B cell (primary cell): ENCODE data around the gene QRICH2. TPM values are rescaled to one million over a fixed set of nuclear protein-coding genes. Genes with fewer than 3 reads are reported as not detected.

Source experiments
- ATAC-seq: fragments of 200-7000 bp; cut with Tn5 transposase; one replicate; pipeline ENCODE4 v1.10.0; 2021; ENCODE audit warnings: low read depth, mild to moderate bottlenecking, moderate number of reproducible peaks, moderate library complexity
- CTCF ChIA-PET: fragments of 350-600 bp; sonication (Branson Sonifier 250); formaldehyde crosslinking; loops from one replicate; lab custom pipeline; 2021; ENCODE audit warnings: antibody characterized with exemption, inconsistent platforms; lab: Charles Lee
- POLR2A ChIA-PET: fragments of 350-600 bp; sonication (Branson Sonifier 250); formaldehyde crosslinking; loops from one replicate; lab custom pipeline; 2021; ENCODE audit warnings: antibody characterized with exemption; lab: Charles Lee
- DNase-seq: peaks from one replicate; pipeline ENCODE4 v3.0.0; 2013
- H2AFZ ChIP-seq: 2 replicates; pipeline ENCODE4 v1.6.1; 2012; ENCODE audit warnings: mild to moderate bottlenecking, low read depth, low read length; ENCODE audit not compliant: insufficient read depth, poor library complexity, severe bottlenecking
- H3K27ac ChIP-seq, 2 donors: 1 replicate in 1 of 2; 2 replicates in 1 of 2; pipeline ENCODE4 v1.5.1; 2012 to 2013; ENCODE audit warnings: low read length in 2 of 2, mild to moderate bottlenecking in 2 of 2, moderate library complexity in 1 of 2
- H3K27me3 ChIP-seq, 4 experiments: fragments of 200-600 bp in 1 of 4; sonication (generic) in 1 of 4; replicated peaks in 1 of 4; 1 replicate in 2 of 4; 2 replicates in 2 of 4; pipeline versions ENCODE4 v1.6.1 to v1.7.0; 2013 to 2016; ENCODE audit warnings: low read length in 3 of 4, mild to moderate bottlenecking in 2 of 4, mixed read lengths in 1 of 4, moderate library complexity in 1 of 4; ENCODE audit not compliant: insufficient read depth in 4 of 4, control insufficient read depth in 3 of 4; ENCODE audit errors: control extremely low read depth in 1 of 4
- H3K36me3 ChIP-seq, 2 experiments: replicated peaks in 1 of 2; 1 replicate in 1 of 2; 2 replicates in 1 of 2; pipeline versions ENCODE4 v1.6.1 to v1.7.1; 2013; ENCODE audit warnings: low read length in 1 of 2; ENCODE audit not compliant: insufficient read depth in 2 of 2, control insufficient read depth in 1 of 2; ENCODE audit errors: control extremely low read depth in 1 of 2, extremely low read depth in 1 of 2
- H3K4me1 ChIP-seq, 2 donors: fragments of 200-600 bp in 1 of 2; sonication (generic) in 1 of 2; 1 replicate in 1 of 2; 2 replicates in 1 of 2; pipeline versions ENCODE4 v1.5.1 to v1.6.1; 2013 to 2017; ENCODE audit warnings: low read length in 2 of 2; ENCODE audit not compliant: control insufficient read depth in 2 of 2, insufficient read depth in 2 of 2
- H3K4me2 ChIP-seq: replicated peaks from 2 replicates; pipeline ENCODE3; 2012; ENCODE audit warnings: mild to moderate bottlenecking, low read depth, low read length; ENCODE audit not compliant: poor library complexity, severe bottlenecking
- H3K4me3 ChIP-seq, 5 experiments: fragments of 200-600 bp in 1 of 5; sonication (generic) in 1 of 5; 1 replicate in 3 of 5; 2 replicates in 2 of 5; pipeline versions ENCODE4 v1.5.1 to v1.7.0; 2011 to 2016; ENCODE audit warnings: low read length in 4 of 5, mild to moderate bottlenecking in 4 of 5, low read depth in 2 of 5, control low read depth in 1 of 5, moderate library complexity in 1 of 5; ENCODE audit not compliant: insufficient read depth in 1 of 5; ENCODE audit errors: control extremely low read depth in 1 of 5, extremely low read depth in 1 of 5
- H3K79me2 ChIP-seq: fragments of 200-600 bp; sonication (generic); one replicate; pipeline ENCODE4 v1.6.0; 2016; ENCODE audit warnings: low read length; ENCODE audit not compliant: control insufficient read depth, insufficient read depth
- H3K9ac ChIP-seq: fragments of 200-600 bp; sonication (generic); 2 replicates; pipeline ENCODE4 v1.6.1; 2017; ENCODE audit warnings: mild to moderate bottlenecking, low read length, moderate library complexity
- H3K9me3 ChIP-seq, 3 donors: one replicate each; pipeline versions ENCODE4 v1.6.1 to v1.7.1; 2013; ENCODE audit warnings: low read length in 2 of 3; ENCODE audit not compliant: control insufficient read depth in 2 of 3, insufficient read depth in 1 of 3; ENCODE audit errors: control extremely low read depth in 1 of 3
- H4K20me1 ChIP-seq: 2 replicates; pipeline ENCODE4 v1.6.0; 2012; ENCODE audit warnings: mild to moderate bottlenecking, low read length; ENCODE audit not compliant: insufficient read depth, control insufficient read depth, poor library complexity, severe bottlenecking
- H3K27ac Mint-ChIP-seq: one replicate; pipeline ENCODE4 v1.8.0; 2021; ENCODE audit warnings: mixed read lengths
- H3K27me3 Mint-ChIP-seq: one replicate; pipeline ENCODE4 v1.8.0; 2021; ENCODE audit warnings: mixed read lengths
- H3K4me1 Mint-ChIP-seq: one replicate; pipeline ENCODE4 v1.8.0; 2021; ENCODE audit warnings: mixed read lengths
- H3K4me3 Mint-ChIP-seq: one replicate; pipeline ENCODE4 v1.8.0; 2021; ENCODE audit warnings: mixed read lengths
- H3K9me3 Mint-ChIP-seq: one replicate; pipeline ENCODE4 v1.8.0; 2022; ENCODE audit warnings: mixed read lengths; ENCODE audit not compliant: insufficient read depth
- CTCF ChIP-seq: fragments of 200-600 bp; IDR thresholded peaks from one replicate; pipeline ENCODE4 v1.8.0; 2022; ENCODE audit warnings: antibody characterized with exemption, mild to moderate bottlenecking
- EZH2 ChIP-seq: IDR thresholded peaks from 2 replicates; pipeline ENCODE4 v1.6.1; 2012; ENCODE audit warnings: borderline replicate concordance, low read depth, mild to moderate bottlenecking, moderate library complexity, low read length; ENCODE audit not compliant: insufficient read depth, poor library complexity, severe bottlenecking
- WGBS: methylation state at CpG from one replicate; pipeline ENCODE4 v1.1.5; 2013; ENCODE audit warnings: missing lambda C conversion rate; ENCODE audit not compliant: insufficient coverage; 5-methylcytosine and 5-hydroxymethylcytosine counted together
- intact Hi-C: fragments of 100-400 bp; cut with micrococcal nuclease; formaldehyde crosslinking; loops from one replicate; pipeline ENCODE4 v1.10.0; 2022
- polyA plus RNA-seq: library from polyadenylated mRNA; depleted of rRNA; stranded (reverse); fragments of >200 nt; gene quantifications from 2 replicates; pipeline ENCODE4 v1.2.3, GENCODE V29; 2012
- total RNA-seq, 2 donors: library from RNA; stranded (reverse); fragments of 120-200 nt in 1 of 2; gene quantifications; 1 replicate in 1 of 2; 2 replicates in 1 of 2; pipeline versions ENCODE4 v1.2.3 to v1.2.4, GENCODE V29; 2013 to 2022

Gene QRICH2
- total and polyA plus RNA-seq, 2 donors (not counting 1 experiment from before 2014, with no cell fraction given), result 4.4 to 4.5 TPM

GRCh38 chr17:76345377-76345974 lies 37.4 kb upstream of the QRICH2 start:
- Histone ChIP-seq H3K4me3 (no peak overlapping the region), H3K27ac (no peak overlapping the region), H4K20me1 (no peaks in the 10 kb centered on the region), H3K9ac (no peak overlapping the region), H3K9me3 (no peaks in the 10 kb centered on the region), H3K4me1 (no peaks in the 10 kb centered on the region), H2AFZ (no peak overlapping the region), H3K36me3 (peaks cover 8 to 17% of the 10 kb centered on the region in 2 experiments), H3K4me2 (no peak overlapping the region), H3K27me3 (no peaks in the 10 kb centered on the region), H3K79me2 (peaks cover 23% of the 10 kb centered on the region)
- Mint-ChIP-seq H3K4me1 (no peaks in the 10 kb centered on the region), H3K9me3 (no peaks in the 10 kb centered on the region), H3K4me3 (no peak overlapping the region), H3K27ac (no peak overlapping the region), H3K27me3 (no peaks in the 10 kb centered on the region)
- ChIA-PET CTCF (interaction anchor here (0.6 kb wide), 2 partner anchors 66 to 745 kb away, joined by 3 read pairs; no protein-coding TSS in a partner anchor), POLR2A (no interaction called here)
- TF ChIP-seq EZH2 (no peak), CTCF (no peak)
- DNase-seq (no peak), ATAC-seq (no peak)
- 95% methylated on average over 14 of the region's 14 CpGs for WGBS
- intact Hi-C loops, result no loop called here

GRCh38 chr17:76343106-76343505 lies 35.0 kb upstream of the QRICH2 start:
- ATAC-seq (no peak), DNase-seq (no peak)
- no peak overlapping the region for H3K27ac Mint-ChIP-seq
- no peaks in the 10 kb centered on the region for H3K9me3 Mint-ChIP-seq
- intact Hi-C loops, result no loop called here
- Histone ChIP-seq H3K9me3 (no peaks in the 10 kb centered on the region), H3K36me3 (peaks cover 9 to 17% of the 10 kb centered on the region in 2 experiments), H3K4me2 (no peak overlapping the region), H3K4me3 (no peak overlapping the region), H3K27me3 (no peaks in the 10 kb centered on the region), H3K27ac (no peak overlapping the region), H3K4me1 (no peaks in the 10 kb centered on the region), H4K20me1 (no peaks in the 10 kb centered on the region), H3K79me2 (peaks cover 23% of the 10 kb centered on the region), H2AFZ (no peak overlapping the region), H3K9ac (no peak overlapping the region)
- no peaks in the 10 kb centered on the region for H3K4me1 Mint-ChIP-seq
- TF ChIP-seq CTCF, result no peak
- no peak for TF ChIP-seq EZH2
- no peak overlapping the region for H3K4me3 Mint-ChIP-seq
- ChIA-PET POLR2A (no interaction called here), CTCF (interaction anchor here (1.6 kb wide), 1 partner anchor 55 kb away, joined by 5 read pairs; no protein-coding TSS in a partner anchor)
- H3K27me3 Mint-ChIP-seq, result no peaks in the 10 kb centered on the region
- WGBS, result over 99% methylated on average over 7 of the region's 7 CpGs
